HFF-Myc (cell line): ENCODE data around the gene UNK.
A peak's percentile ranks its signal among the peaks of the same experiment; 100 is the strongest.
"Not testable (repeated sequence)": the region's sequence is repeated elsewhere in the genome, so short reads cannot be mapped to it uniquely, and the experiment has no call there.

Experiments
- DNase-seq: peaks from one replicate; pipeline ENCODE4 v3.0.0-alpha.2; 2011; ENCODE audit warnings: low read depth; ENCODE audit errors: extremely low read depth
- H3K4me3 ChIP-seq: replicated peaks from 2 replicates; pipeline ENCODE4 v1.5.1; 2011; ENCODE audit warnings: low read depth, mild to moderate bottlenecking, control low read depth, low read length
- CTCF ChIP-seq: IDR thresholded peaks from 2 replicates; pipeline ENCODE4 v1.5.1; 2012; ENCODE audit warnings: mild to moderate bottlenecking, low read depth, low read length, control low read depth; ENCODE audit errors: missing control alignments

UNK gene

GRCh38 chr17:75774471-75774990 is 10.1 kb upstream of the UNK start:
- DNase-seq = no peak
- no peak for TF ChIP-seq CTCF
- H3K4me3 ChIP-seq = no peak overlapping the region

GRCh38 chr17:75774991-75775668 is 9.5 kb upstream of the UNK start:
- no peak for TF ChIP-seq CTCF
- no peak overlapping the region for H3K4me3 ChIP-seq
- no peak for DNase-seq

DNA sequence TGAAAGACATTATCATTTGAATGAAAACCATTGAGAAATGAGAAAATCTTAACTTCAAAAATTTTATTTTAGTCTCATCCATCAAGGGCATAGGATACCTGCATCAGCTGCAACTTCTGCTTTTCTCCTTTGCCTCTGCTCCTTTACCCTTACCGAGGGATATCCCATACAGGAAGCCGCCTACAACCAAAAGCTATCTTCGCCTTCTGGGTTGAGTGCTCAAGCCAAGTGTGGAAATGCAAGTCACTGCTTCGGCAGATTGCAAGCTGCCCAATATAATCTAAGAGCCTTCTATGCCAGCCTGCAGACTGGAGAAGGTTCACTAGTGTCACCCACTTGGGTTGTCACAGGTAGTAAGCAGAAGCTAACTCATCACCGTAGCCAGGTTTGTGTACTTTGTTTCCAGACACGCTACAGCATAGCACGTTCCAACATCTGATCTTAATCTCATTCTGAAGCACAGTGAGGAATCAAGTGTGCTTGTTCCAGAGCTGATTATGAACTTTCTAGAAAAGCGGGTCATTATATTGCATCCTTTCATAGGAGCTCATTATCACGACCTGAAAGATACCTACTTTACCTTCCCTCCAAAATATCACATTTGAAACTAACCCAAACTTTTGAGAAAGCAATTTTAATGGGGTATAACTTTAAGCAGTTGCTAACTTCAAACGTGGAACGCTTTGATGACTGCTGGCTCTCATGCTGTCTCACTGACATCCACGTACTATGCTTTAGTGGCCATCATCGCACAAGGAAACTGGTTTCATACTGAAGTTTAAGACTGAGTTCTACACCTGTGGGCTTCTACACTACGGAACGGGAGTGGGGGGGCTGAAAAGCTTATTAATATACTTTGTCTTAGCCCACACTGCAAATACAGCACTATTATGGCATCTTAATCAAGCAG is 8.0 kb upstream of the UNK start:
- no peak for DNase-seq
- no peak for TF ChIP-seq CTCF
- H3K4me3 ChIP-seq = peak overlapping the region; percentile 91

GRCh38 chr17:75777296-75777922 is 7.2 kb upstream of the UNK start:
- DNase-seq = no peak
- peak overlapping the region; percentile 91 for H3K4me3 ChIP-seq
- TF ChIP-seq CTCF = no peak

DNA sequence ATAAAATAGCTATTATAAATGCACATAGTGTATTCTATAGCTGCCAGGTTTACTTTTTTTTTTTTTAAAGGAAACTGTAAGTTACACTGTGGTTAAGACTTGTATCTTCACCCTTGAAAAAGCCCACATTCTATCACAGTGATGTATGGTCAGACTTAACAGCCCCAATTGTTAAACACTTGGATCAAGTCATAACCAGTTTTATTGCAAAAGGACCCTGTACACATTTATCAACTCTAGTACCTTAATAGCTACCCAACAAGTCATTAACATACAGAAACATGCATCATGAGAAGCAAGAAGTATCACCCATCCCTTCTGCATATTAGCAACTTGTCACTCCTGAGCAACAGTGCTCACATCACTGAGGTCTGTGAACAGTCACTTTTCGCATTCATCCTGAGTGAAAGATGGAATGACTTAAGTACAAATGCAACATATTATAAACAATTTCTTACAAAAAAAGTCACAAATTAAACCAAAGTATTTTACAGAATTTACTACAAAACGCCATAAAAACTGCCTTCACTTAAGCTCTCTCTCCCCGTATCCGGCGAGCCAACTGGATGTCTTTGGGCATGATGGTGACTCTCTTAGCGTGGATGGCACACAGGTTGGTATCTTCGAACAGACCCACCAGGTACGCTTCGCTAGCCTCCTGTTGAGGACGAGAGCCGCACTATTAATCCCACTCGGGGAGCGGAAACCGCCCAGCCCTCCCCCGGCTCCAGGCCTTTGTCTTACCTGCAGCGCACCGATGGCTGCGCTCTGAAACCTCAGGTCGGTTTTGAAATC is 6.3 kb upstream of the UNK start:
- peak overlapping the region; percentile 91 for H3K4me3 ChIP-seq
- not testable (repeated sequence) for DNase-seq

DNA sequence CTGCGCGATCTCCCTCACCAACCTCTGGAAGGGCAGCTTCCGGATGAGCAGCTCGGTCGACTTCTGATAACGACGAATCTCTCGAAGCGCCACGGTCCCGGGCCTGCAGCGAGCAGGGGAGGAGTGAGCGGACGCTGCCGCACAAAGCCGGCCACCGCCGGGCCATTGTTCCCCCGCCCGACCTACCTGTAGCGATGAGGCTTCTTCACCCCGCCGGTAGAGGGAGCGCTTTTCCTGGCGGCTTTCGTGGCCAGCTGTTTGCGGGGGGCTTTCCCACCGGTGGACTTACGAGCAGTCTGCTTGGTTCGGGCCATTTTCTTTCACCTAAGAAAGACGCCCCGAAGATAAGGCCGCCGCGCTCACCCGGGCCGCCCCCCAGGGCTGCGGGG is 5.8 kb upstream of the UNK start:
- no peak for DNase-seq
- TF ChIP-seq CTCF = peak; percentile 61
- peak overlapping the region; percentile 91 for H3K4me3 ChIP-seq
